Measurements from ENCODE around the gene DES.

GRCh38 chr2:219471476-219472371, 53.5 kb downstream of the DES start:
- no peak for TF ChIP-seq CTCF (conservative IDR thresholded peaks at IDR 0.05; ENCODE audit: low read length)
- TF ChIP-seq EZH2phosphoT487 (IDR thresholded peaks at IDR 0.05; ENCODE audit: borderline replicate concordance, low read depth, low read length), result no peak
